Keratinocyte (primary cell): Measurements from ENCODE around the gene CD47. TPM values are rescaled to one million over a fixed set of nuclear protein-coding genes. Genes with fewer than 3 reads are reported as not detected.

Experiments
- DNase-seq: peaks from one replicate; pipeline ENCODE4 v3.0.0-alpha.2; 2011; ENCODE audit warnings: low read depth, missing footprints, low spot score
- FAIRE-seq: peaks from 2 replicates; lab custom pipeline; 2011; peaks lifted over from hg19 to GRCh38; lab: Jason Lieb, UNC
- H2AFZ ChIP-seq: 2 replicates; pipeline ENCODE4 v1.6.0; 2012; ENCODE audit warnings: low read length, control low read depth, inconsistent platforms; ENCODE audit not compliant: control insufficient read depth
- H3K27ac ChIP-seq: 2 replicates; pipeline ENCODE4 v1.5.1; 2011; ENCODE audit warnings: low read length; ENCODE audit not compliant: control insufficient read depth, insufficient read depth
- H3K27me3 ChIP-seq: 3 replicates; pipeline ENCODE4 v1.6.0; 2011; ENCODE audit warnings: low read length; ENCODE audit not compliant: control insufficient read depth, insufficient read depth; ENCODE audit errors: extremely low read depth
- H3K36me3 ChIP-seq, 2 experiments: 2 replicates in 1 of 2; 3 replicates in 1 of 2; pipeline ENCODE4 v1.5.1; 2011; ENCODE audit warnings: low read length in 2 of 2, mild to moderate bottlenecking in 1 of 2; ENCODE audit not compliant: control insufficient read depth in 2 of 2, insufficient read depth in 2 of 2; ENCODE audit errors: extremely low read depth in 1 of 2
- H3K4me1 ChIP-seq: 3 replicates; pipeline ENCODE4 v1.5.1; 2011; ENCODE audit warnings: low read length; ENCODE audit not compliant: control insufficient read depth, insufficient read depth; ENCODE audit errors: extremely low read depth
- H3K4me2 ChIP-seq: 3 replicates; pipeline ENCODE4 v1.6.0; 2011; ENCODE audit warnings: low read depth, low read length; ENCODE audit not compliant: control insufficient read depth, insufficient read depth; ENCODE audit errors: extremely low read depth
- H3K4me3 ChIP-seq, 3 experiments: fragments of 200-600 bp in 1 of 3; sonication (generic) in 1 of 3; 2 replicates in 2 of 3; 3 replicates in 1 of 3; pipeline ENCODE4 v1.5.1; 2011 to 2016; ENCODE audit warnings: low read length in 3 of 3, mild to moderate bottlenecking in 3 of 3, control low read depth in 2 of 3, inconsistent platforms in 1 of 3, low read depth in 1 of 3, mixed read lengths in 1 of 3, mixed run types in 1 of 3, moderate library complexity in 1 of 3; ENCODE audit not compliant: control insufficient read depth in 2 of 3, insufficient read depth in 2 of 3; ENCODE audit errors: extremely low read depth in 1 of 3
- H3K79me2 ChIP-seq: 2 replicates; pipeline ENCODE4 v1.6.0; 2012; ENCODE audit warnings: low read length; ENCODE audit not compliant: control insufficient read depth, insufficient read depth
- H3K9ac ChIP-seq: 3 replicates; pipeline ENCODE4 v1.6.0; 2011; ENCODE audit warnings: low read length; ENCODE audit not compliant: control insufficient read depth, insufficient read depth; ENCODE audit errors: extremely low read depth
- H3K9me1 ChIP-seq: 3 replicates; pipeline ENCODE4 v1.6.0; 2011; ENCODE audit warnings: low read length; ENCODE audit not compliant: control insufficient read depth, insufficient read depth; ENCODE audit errors: extremely low read depth
- H3K9me3 ChIP-seq: 2 replicates; pipeline ENCODE4 v1.5.1; 2012; ENCODE audit warnings: low read depth, low read length; ENCODE audit not compliant: control insufficient read depth
- H4K20me1 ChIP-seq: 3 replicates; pipeline ENCODE4 v1.6.0; 2011; ENCODE audit warnings: low read length; ENCODE audit not compliant: control insufficient read depth, insufficient read depth; ENCODE audit errors: extremely low read depth
- EZH2 ChIP-seq: IDR thresholded peaks from one replicate; pipeline ENCODE4 v1.6.1; 2012; ENCODE audit warnings: inconsistent platforms, mild to moderate bottlenecking, low read length, moderate library complexity
- dilution Hi-C: fragments of 300-500 bp; cut with MboI; formaldehyde crosslinking; loops from one replicate; pipeline ENCODE4 v1.7.0; 2020; ENCODE audit warnings: low sequenced_read_pairs; ENCODE audit not compliant: extremely low pct_ligation_motif_present
- polyA plus RNA-seq, 5 experiments: library from polyadenylated mRNA; depleted of rRNA in 3 of 5; stranded (reverse) in 3 of 5; stranded (forward) in 1 of 5; unstranded in 1 of 5; fragments of >200 nt; gene quantifications; 1 replicate in 1 of 5; 2 replicates in 3 of 5; 3 replicates in 1 of 5; pipeline versions ENCODE4 v1.2.1 to v1.2.3, GENCODE V29; 2011 to 2012; ENCODE audit warnings: missing spikeins in 2 of 5, low read depth in 1 of 5, low replicate concordance in 1 of 5
- TF ChIP-seq, protein P1 (sequence below), 3 experiments: IDR thresholded peaks in 1 of 3; conservative IDR thresholded peaks in 1 of 3; optimal IDR thresholded peaks in 1 of 3; 2 replicates in 2 of 3; 3 replicates in 1 of 3; pipeline versions ENCODE3 to v1.5.1; 2011; ENCODE audit warnings: low read length in 3 of 3, mild to moderate bottlenecking in 3 of 3, moderate library complexity in 2 of 3, control low read depth in 1 of 3, inconsistent platforms in 1 of 3; ENCODE audit not compliant: insufficient read depth in 2 of 3; ENCODE audit errors: extremely low read depth in 1 of 3

CD47 gene
- polyA plus RNA-seq, 1 donor (not counting 4 experiments of a cell fraction or from before 2014, with no cell fraction given): 96.5 TPM

DNA sequence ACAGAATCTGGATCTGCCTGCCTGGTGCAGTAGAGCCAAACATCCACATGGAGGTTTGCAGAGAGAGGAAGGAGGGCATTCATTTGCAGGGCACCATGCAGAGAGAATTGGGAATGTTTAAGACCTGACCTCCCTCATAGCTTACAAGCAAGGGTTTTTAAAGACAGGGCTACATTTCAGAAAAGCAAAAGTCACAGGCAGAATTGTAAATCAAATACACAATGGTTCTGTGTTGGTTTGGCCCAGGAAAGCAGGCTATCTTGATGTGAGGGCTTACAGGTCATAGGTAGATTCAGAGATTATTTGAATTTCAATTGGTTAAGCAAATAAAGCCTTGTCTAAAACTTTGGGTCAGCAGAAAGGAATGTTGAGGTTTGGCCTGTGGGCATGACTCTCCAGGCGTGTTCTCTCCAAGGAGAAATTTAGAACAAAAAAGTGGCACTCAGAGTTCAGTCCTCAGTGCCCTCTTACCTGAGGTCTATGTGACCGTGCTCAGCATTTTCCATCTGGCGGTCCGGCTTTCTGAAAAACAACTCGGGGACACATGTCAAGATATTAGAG lies 91.5 kb downstream of the CD47 start:
- no peak overlapping the region for H3K9ac ChIP-seq
- no peak for DNase-seq
- peaks cover 30% of the 10 kb centered on the region for H3K4me1 ChIP-seq
- no peaks in the 10 kb centered on the region for H3K27me3 ChIP-seq
- peak; percentile 44 for FAIRE-seq
- no peaks in the 10 kb centered on the region for H3K36me3 ChIP-seq
- peak overlapping the region; percentile 33 for H3K4me2 ChIP-seq
- no peaks in the 10 kb centered on the region for H3K79me2 ChIP-seq
- TF ChIP-seq, protein P1, sequence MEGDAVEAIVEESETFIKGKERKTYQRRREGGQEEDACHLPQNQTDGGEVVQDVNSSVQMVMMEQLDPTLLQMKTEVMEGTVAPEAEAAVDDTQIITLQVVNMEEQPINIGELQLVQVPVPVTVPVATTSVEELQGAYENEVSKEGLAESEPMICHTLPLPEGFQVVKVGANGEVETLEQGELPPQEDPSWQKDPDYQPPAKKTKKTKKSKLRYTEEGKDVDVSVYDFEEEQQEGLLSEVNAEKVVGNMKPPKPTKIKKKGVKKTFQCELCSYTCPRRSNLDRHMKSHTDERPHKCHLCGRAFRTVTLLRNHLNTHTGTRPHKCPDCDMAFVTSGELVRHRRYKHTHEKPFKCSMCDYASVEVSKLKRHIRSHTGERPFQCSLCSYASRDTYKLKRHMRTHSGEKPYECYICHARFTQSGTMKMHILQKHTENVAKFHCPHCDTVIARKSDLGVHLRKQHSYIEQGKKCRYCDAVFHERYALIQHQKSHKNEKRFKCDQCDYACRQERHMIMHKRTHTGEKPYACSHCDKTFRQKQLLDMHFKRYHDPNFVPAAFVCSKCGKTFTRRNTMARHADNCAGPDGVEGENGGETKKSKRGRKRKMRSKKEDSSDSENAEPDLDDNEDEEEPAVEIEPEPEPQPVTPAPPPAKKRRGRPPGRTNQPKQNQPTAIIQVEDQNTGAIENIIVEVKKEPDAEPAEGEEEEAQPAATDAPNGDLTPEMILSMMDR (optimal IDR thresholded peaks at IDR 0.05 in 1 of 3, IDR thresholded peaks at IDR 0.05 in 1 of 3, conservative IDR thresholded peaks at IDR 0.05 in 1 of 3; ENCODE audit: extremely low read depth in 1 of 3, insufficient read depth in 2 of 3, low read length in 3 of 3): no peak
- no peak for TF ChIP-seq EZH2
- peak overlapping the region; percentile 22 for H3K27ac ChIP-seq
- peak overlapping the region; percentile 53 for H2AFZ ChIP-seq
- no peak overlapping the region for H3K4me3 ChIP-seq
- no peaks in the 10 kb centered on the region for H4K20me1 ChIP-seq
- H3K9me3 ChIP-seq: no peaks in the 10 kb centered on the region
- H3K9me1 ChIP-seq: no peaks in the 10 kb centered on the region
- dilution Hi-C loops: no loop called here

DNA sequence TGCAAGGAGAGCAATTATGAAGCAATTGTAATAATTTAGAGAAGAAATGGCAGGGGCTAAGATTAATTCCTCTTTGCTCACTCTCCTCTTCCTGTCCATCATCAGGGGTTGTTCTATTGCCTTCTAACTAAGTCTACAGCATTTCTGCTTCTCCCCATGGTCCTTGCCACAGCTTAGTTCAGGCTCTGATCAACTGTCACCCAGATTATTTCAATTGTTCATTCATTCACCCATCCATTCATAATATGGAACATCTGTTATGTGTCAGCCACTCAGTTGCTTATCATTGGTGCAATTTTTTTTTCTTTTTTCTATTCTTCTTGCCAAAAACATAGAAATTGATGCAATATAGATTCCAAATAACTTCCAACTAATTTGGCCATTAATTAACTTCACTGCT lies 93.2 kb downstream of the CD47 start:
- no peaks in the 10 kb centered on the region for H3K9me3 ChIP-seq
- no peak overlapping the region for H3K27ac ChIP-seq
- H3K36me3 ChIP-seq: no peaks in the 10 kb centered on the region
- peaks cover 46% of the 10 kb centered on the region for H3K4me1 ChIP-seq
- no peak overlapping the region for H3K4me2 ChIP-seq
- no peak overlapping the region for H3K4me3 ChIP-seq
- DNase-seq (no peak), FAIRE-seq (no peak)
- no peaks in the 10 kb centered on the region for H4K20me1 ChIP-seq
- no peak overlapping the region for H3K9ac ChIP-seq
- no peaks in the 10 kb centered on the region for H3K79me2 ChIP-seq
- no peak overlapping the region for H2AFZ ChIP-seq
- no peak for TF ChIP-seq EZH2
- TF ChIP-seq, protein P1 (optimal IDR thresholded peaks at IDR 0.05 in 1 of 3, IDR thresholded peaks at IDR 0.05 in 1 of 3, conservative IDR thresholded peaks at IDR 0.05 in 1 of 3; ENCODE audit: extremely low read depth in 1 of 3, insufficient read depth in 2 of 3, low read length in 3 of 3): no peak
- H3K27me3 ChIP-seq: no peaks in the 10 kb centered on the region
- dilution Hi-C loops: no loop called here
- no peaks in the 10 kb centered on the region for H3K9me1 ChIP-seq
